ENCODE measurements around the gene THBD.

The THBD gene

GRCh38 chr20:23092384-23092756 is 42.9 kb upstream of the THBD start:
- H3K9me3 ChIP-seq (ENCODE audit: severe bottlenecking) = no peaks in the 10 kb centered on the region
- TF ChIP-seq CTCF (IDR thresholded peaks at IDR 0.05; ENCODE audit: poor library complexity, severe bottlenecking) = no peak
- no peaks in the 10 kb centered on the region for H3K27me3 ChIP-seq (ENCODE audit: insufficient read depth, poor library complexity, severe bottlenecking)
- no peaks in the 10 kb centered on the region for H3K36me3 ChIP-seq (ENCODE audit: low read depth)
- ATAC-seq (ENCODE audit: low read depth) (no peak), DNase-seq (ENCODE audit: low spot score) (no peak)
- H3K4me1 ChIP-seq (ENCODE audit: insufficient read depth, poor library complexity, severe bottlenecking) = peaks cover 11% of the 10 kb centered on the region
- H3K27ac ChIP-seq (ENCODE audit: poor library complexity, severe bottlenecking) = no peak overlapping the region
- H3K4me3 ChIP-seq (ENCODE audit: severe bottlenecking) = no peak overlapping the region

GRCh38 chr20:23091721-23092383 is 42.4 kb upstream of the THBD start:
- no peaks in the 10 kb centered on the region for H3K36me3 ChIP-seq (ENCODE audit: low read depth)
- no peaks in the 10 kb centered on the region for H3K9me3 ChIP-seq (ENCODE audit: severe bottlenecking)
- H3K4me3 ChIP-seq (ENCODE audit: severe bottlenecking) = no peak overlapping the region
- TF ChIP-seq CTCF (IDR thresholded peaks at IDR 0.05; ENCODE audit: poor library complexity, severe bottlenecking) = no peak
- no peak for ATAC-seq (ENCODE audit: low read depth)
- no peak for DNase-seq (ENCODE audit: low spot score)
- no peak overlapping the region for H3K27ac ChIP-seq (ENCODE audit: poor library complexity, severe bottlenecking)
- no peaks in the 10 kb centered on the region for H3K27me3 ChIP-seq (ENCODE audit: insufficient read depth, poor library complexity, severe bottlenecking)
- peaks cover 11% of the 10 kb centered on the region for H3K4me1 ChIP-seq (ENCODE audit: insufficient read depth, poor library complexity, severe bottlenecking)

DNA sequence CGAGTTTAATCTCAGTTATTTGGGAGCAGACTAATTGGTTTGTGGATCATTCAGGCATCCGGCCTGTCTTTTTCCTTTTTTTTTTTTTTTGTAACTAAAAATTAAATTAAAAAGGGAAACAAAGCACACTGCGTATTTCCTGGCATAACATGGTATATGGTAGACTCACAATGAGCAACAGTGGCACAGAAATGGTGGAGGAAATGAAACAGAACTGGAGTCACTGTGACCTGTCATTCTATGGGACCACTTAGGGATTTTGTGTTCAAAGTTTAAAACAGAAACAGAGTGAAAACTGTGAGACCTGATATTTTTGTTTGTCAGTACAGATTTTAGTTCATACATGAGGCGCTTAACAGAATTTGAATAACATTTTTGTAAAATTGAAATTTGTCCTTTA is 41.4 kb upstream of the THBD start:
- Histone ChIP-seq H3K27me3 (ENCODE audit: insufficient read depth, poor library complexity, severe bottlenecking) (no peaks in the 10 kb centered on the region), H3K4me3 (ENCODE audit: severe bottlenecking) (no peak overlapping the region), H3K36me3 (ENCODE audit: low read depth) (no peaks in the 10 kb centered on the region), H3K4me1 (ENCODE audit: insufficient read depth, poor library complexity, severe bottlenecking) (peaks cover 11% of the 10 kb centered on the region), H3K9me3 (ENCODE audit: severe bottlenecking) (no peaks in the 10 kb centered on the region), H3K27ac (ENCODE audit: poor library complexity, severe bottlenecking) (no peak overlapping the region)
- no peak for DNase-seq (ENCODE audit: low spot score)
- ATAC-seq (ENCODE audit: low read depth) = no peak
- TF ChIP-seq CTCF (IDR thresholded peaks at IDR 0.05; ENCODE audit: poor library complexity, severe bottlenecking) = no peak

- Histone ChIP-seq H3K9me3 (ENCODE audit: severe bottlenecking) (no peaks in the 10 kb centered on the region), H3K4me1 (ENCODE audit: insufficient read depth, poor library complexity, severe bottlenecking) (peaks cover 7% of the 10 kb centered on the region), H3K4me3 (ENCODE audit: severe bottlenecking) (no peak overlapping the region), H3K36me3 (ENCODE audit: low read depth) (no peaks in the 10 kb centered on the region), H3K27ac (ENCODE audit: poor library complexity, severe bottlenecking) (no peak overlapping the region), H3K27me3 (ENCODE audit: insufficient read depth, poor library complexity, severe bottlenecking) (no peaks in the 10 kb centered on the region)
- DNase-seq (ENCODE audit: low spot score) = no peak
- no peak for TF ChIP-seq CTCF (IDR thresholded peaks at IDR 0.05; ENCODE audit: poor library complexity, severe bottlenecking)
- no peak for ATAC-seq (ENCODE audit: low read depth)
Measured at GRCh38 chr20:23090147-23090546, 40.7 kb upstream of the THBD start.

DNA sequence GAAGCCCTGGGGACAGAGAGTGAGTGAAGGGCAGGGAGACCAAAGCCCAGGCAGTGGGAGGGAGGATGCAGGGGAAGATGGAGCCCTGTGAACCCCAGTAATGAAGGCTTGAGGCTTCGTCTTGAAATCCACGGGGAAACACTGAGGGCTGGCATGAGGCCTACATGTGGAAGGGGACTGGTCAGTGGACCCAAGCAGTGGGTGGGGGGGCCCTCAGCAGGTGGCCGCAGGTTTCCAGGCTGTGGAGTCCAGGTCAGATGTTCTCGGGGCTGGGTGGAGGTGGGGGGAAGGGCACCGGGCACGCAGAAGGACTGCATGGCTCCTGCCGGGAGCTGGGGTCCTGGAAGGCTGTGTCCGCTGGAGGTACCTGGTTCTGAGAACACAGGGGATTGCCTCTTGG is 39.4 kb upstream of the THBD start:
- Histone ChIP-seq H3K9me3 (ENCODE audit: severe bottlenecking) (no peaks in the 10 kb centered on the region), H3K4me1 (ENCODE audit: insufficient read depth, poor library complexity, severe bottlenecking) (no peaks in the 10 kb centered on the region), H3K4me3 (ENCODE audit: severe bottlenecking) (no peak overlapping the region), H3K36me3 (ENCODE audit: low read depth) (no peaks in the 10 kb centered on the region), H3K27ac (ENCODE audit: poor library complexity, severe bottlenecking) (no peak overlapping the region), H3K27me3 (ENCODE audit: insufficient read depth, poor library complexity, severe bottlenecking) (no peaks in the 10 kb centered on the region)
- DNase-seq (ENCODE audit: low spot score) (no peak), ATAC-seq (ENCODE audit: low read depth) (no peak)
- TF ChIP-seq CTCF (IDR thresholded peaks at IDR 0.05; ENCODE audit: poor library complexity, severe bottlenecking) = no peak
